Ovary (tissue), 9 donors: ENCODE measurements around the gene ATG4A. TPM values are rescaled to one million over a fixed set of nuclear protein-coding genes. Genes with fewer than 3 reads are reported as not detected.
A peak's percentile ranks its signal among the peaks of the same experiment; 100 is the strongest.

ENCODE experiments used
- DNase-seq, 5 donors: peaks; one replicate each; pipeline ENCODE4 v3.0.0-alpha.2; 2019 to 2020
- H3K27ac ChIP-seq, 2 donors: fragments of 200-600 bp; one replicate each; pipeline versions ENCODE4 v1.5.1 to v1.8.0; 2019 to 2022
- H3K27me3 ChIP-seq: fragments of 200-600 bp; one replicate; pipeline ENCODE4 v1.8.0; 2022
- H3K36me3 ChIP-seq: fragments of 200-600 bp; sonication (generic); one replicate; pipeline ENCODE4 v1.5.1; 2019
- H3K4me1 ChIP-seq: one replicate; pipeline ENCODE4 v1.8.1; 2013; ENCODE audit warnings: mild to moderate bottlenecking, moderate library complexity; ENCODE audit not compliant: insufficient read depth
- H3K4me3 ChIP-seq: fragments of 200-600 bp; sonication (generic); one replicate; pipeline ENCODE4 v1.5.1; 2017
- H3K9me3 ChIP-seq, 2 donors: fragments of 200-600 bp in 1 of 2; sonication (generic) in 1 of 2; one replicate each; pipeline versions ENCODE4 v1.5.1 to v1.8.1; 2013 to 2019; ENCODE audit warnings: mild to moderate bottlenecking in 1 of 2, moderate library complexity in 1 of 2
- CTCF ChIP-seq, 3 donors: fragments of 450-650 bp in 2 of 3; fragments of 200-600 bp in 1 of 3; IDR thresholded peaks; one replicate each; pipeline versions ENCODE4 v1.5.1 to v1.8.0; 2016 to 2022; ENCODE audit warnings: antibody characterized with exemption in 3 of 3, mild to moderate bottlenecking in 1 of 3
- EP300 ChIP-seq: sonication (generic); formaldehyde crosslinking; IDR thresholded peaks from one replicate; pipeline ENCODE4 v1.6.1; 2017; ENCODE audit warnings: antibody characterized with exemption
- POLR2A ChIP-seq: fragments of 450-650 bp; IDR thresholded peaks from one replicate; pipeline ENCODE4 v1.6.1; 2017; ENCODE audit warnings: antibody characterized with exemption, mild to moderate bottlenecking, moderate library complexity
- WGBS, 3 donors: extraction: QIAGEN DNeasy Blood & Tissue Kit in 1 of 3; methylation state at CpG; one replicate each; pipeline versions ENCODE4 v1.1.5 to v1.1.7; 2013 to 2017; 5-methylcytosine and 5-hydroxymethylcytosine counted together
- intact Hi-C, 4 donors: fragments of 100-400 bp; cut with DNase I; formaldehyde crosslinking; loops; one replicate each; pipeline versions ENCODE4 v1.11.0 to v1.15.1; 2022 to 2023
- polyA plus RNA-seq, 2 donors: library from polyadenylated mRNA; stranded (reverse); fragments of 200-250 nt in 1 of 2; fragments of 350-450 nt in 1 of 2; fragmentation: Illumina TruSeq in 1 of 2; extraction: RNeasy Lipid Tissue Mini Kit (QIAGEN cat#74804) in 1 of 2; gene quantifications; one replicate each; pipeline ENCODE4 v1.2.3, GENCODE V29; 2013 to 2014
- total RNA-seq, 7 donors: library from RNA; depleted of rRNA in 2 of 7; stranded (reverse); fragments of >200 nt in 2 of 7; fragmentation: NEBNext Ultra II Directional in 3 of 7; extraction: Animal tissue kit (Norgen Biotek cat#: 25700) in 3 of 7; gene quantifications; one replicate each; pipeline versions ENCODE4 v1.1.0 to v1.2.4, GENCODE V29; 2016 to 2023
- donor health status: DM: no; HTN: no; CAD: no; lungs with moderate emphysema.
- donor health status: DM: no; HTN: no; CAD: no.
- donor health status: Bipolar disorder and iron deficiency.
- donor health status: DM: yes; HTN: yes; CAD: no.
- donor health status: DM: no; HTN: no; CAD: no.
- donor health status: DM: yes; HTN: yes; CAD: no.

ATG4A gene
- total and polyA plus RNA-seq, 9 donors: 3.7 to 13.5 (median 5.2) TPM

GRCh38 chrX:108087792-108088191, 3.8 kb upstream of the ATG4A start:
- TF ChIP-seq POLR2A (no peak), CTCF (IDR thresholded peaks at IDR 0.05) (no peak), EP300 (no peak)
- DNase-seq: no peak
- no peak overlapping the region for H3K4me3 ChIP-seq
- H3K27me3 ChIP-seq: no peaks in the 10 kb centered on the region
- no peaks in the 10 kb centered on the region for H3K9me3 ChIP-seq
- no peak overlapping the region for H3K27ac ChIP-seq
- no peaks in the 10 kb centered on the region for H3K36me3 ChIP-seq
- WGBS, 3 donors: 74 to 82% (median 77%) methylated on average over 6 of the region's 6 CpGs
- intact Hi-C loops: no loop called here
- H3K4me1 ChIP-seq: no peaks in the 10 kb centered on the region

GRCh38 chrX:108088511-108088910, 3.1 kb upstream of the ATG4A start:
- H3K9me3 ChIP-seq: no peaks in the 10 kb centered on the region
- TF ChIP-seq CTCF (IDR thresholded peaks at IDR 0.05) (no peak), EP300 (no peak)
- DNase-seq: no peak
- WGBS, 3 donors: 30 to 45% (median 39%) methylated on average over 1 of the region's 1 CpG
- no peak overlapping the region for H3K4me3 ChIP-seq
- no peaks in the 10 kb centered on the region for H3K27me3 ChIP-seq
- no peaks in the 10 kb centered on the region for H3K4me1 ChIP-seq
- intact Hi-C loops: no loop called here
- no peaks in the 10 kb centered on the region for H3K36me3 ChIP-seq
- H3K27ac ChIP-seq: no peak overlapping the region

GRCh38 chrX:108090491-108091263, 901 bp upstream of the ATG4A start:
- H3K36me3 ChIP-seq: no peaks in the 10 kb centered on the region
- DNase-seq: no peak
- 30 to 32% (median 31%) methylated on average over 20 of the region's 20 CpGs for WGBS, 3 donors
- H3K4me1 ChIP-seq: no peaks in the 10 kb centered on the region
- H3K27ac ChIP-seq: peak overlapping the region; percentile 34 to 71
- H3K4me3 ChIP-seq: peak overlapping the region; percentile 50
- H3K27me3 ChIP-seq: no peaks in the 10 kb centered on the region
- H3K9me3 ChIP-seq: no peaks in the 10 kb centered on the region
- intact Hi-C loops: no loop called here
- TF ChIP-seq EP300 (no peak), POLR2A (no peak), CTCF (IDR thresholded peaks at IDR 0.05) (no peak)

GRCh38 chrX:108091878-108092291, 307 bp downstream of the ATG4A start:
- Histone ChIP-seq H3K9me3 (no peaks in the 10 kb centered on the region), H3K4me3 (peak overlapping the region; percentile 48), H3K36me3 (no peaks in the 10 kb centered on the region), H3K27ac (no peak overlapping the region), H3K4me1 (no peaks in the 10 kb centered on the region), H3K27me3 (no peaks in the 10 kb centered on the region)
- intact Hi-C loops: no loop called here
- TF ChIP-seq POLR2A (no peak), CTCF (IDR thresholded peaks at IDR 0.05) (no peak)
- DNase-seq: no peak
- 24 to 38% (median 29%) methylated on average over 15 of the region's 15 CpGs for WGBS, 3 donors
